ENCODE results near the gene NAT10. TPM values are rescaled to one million over a fixed set of nuclear protein-coding genes. Genes with fewer than 3 reads are reported as not detected.
"Not testable (repeated sequence)": the region's sequence is repeated elsewhere in the genome, so short reads cannot be mapped to it uniquely, and the experiment has no call there.

NAT10 gene
- total RNA-seq, 1 donor from 2014 or later = 92.1 TPM

- intact Hi-C loops (cut with micrococcal nuclease) = no loop called here
These were observed 61.6 kb downstream of the NAT10 start for GRCh38 chr11:34166806-34167740.

- intact Hi-C loops (cut with micrococcal nuclease) = no loop called here
These were observed 62.5 kb downstream of the NAT10 start for GRCh38 chr11:34167961-34168360.

GRCh38 chr11:34168642-34169420, 63.4 kb downstream of the NAT10 start:
- intact Hi-C loops (cut with micrococcal nuclease) = no loop called here

DNA sequence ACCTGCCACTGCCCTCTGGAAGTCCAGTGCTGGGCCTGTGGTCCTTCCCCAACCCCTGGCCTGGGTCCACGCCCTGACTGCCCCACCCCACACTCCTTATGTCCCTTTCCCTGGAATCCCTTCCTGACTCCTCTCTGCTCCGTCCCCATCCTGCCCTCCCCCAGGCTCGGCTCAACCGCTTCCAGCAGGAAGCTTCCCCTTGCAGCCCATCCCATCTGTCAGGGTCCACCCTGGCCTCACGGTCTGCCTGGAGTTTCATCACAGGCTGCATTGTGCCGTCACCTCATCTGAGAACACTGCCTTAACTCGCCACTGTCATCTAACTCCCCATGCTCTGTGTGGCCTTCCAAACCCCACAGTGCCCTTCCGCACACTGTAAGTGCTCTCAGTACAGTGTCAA, 64.3 kb downstream of the NAT10 start:
- intact Hi-C loops (cut with micrococcal nuclease) = loop anchor here (5.0 kb wide), 1 partner anchor 73 kb away; no protein-coding TSS in a partner anchor

GRCh38 chr11:34173050-34173449, 67.6 kb downstream of the NAT10 start:
- intact Hi-C loops (cut with micrococcal nuclease) = loop anchor here (5.0 kb wide), 1 partner anchor 69 kb away; no protein-coding TSS in a partner anchor

DNA sequence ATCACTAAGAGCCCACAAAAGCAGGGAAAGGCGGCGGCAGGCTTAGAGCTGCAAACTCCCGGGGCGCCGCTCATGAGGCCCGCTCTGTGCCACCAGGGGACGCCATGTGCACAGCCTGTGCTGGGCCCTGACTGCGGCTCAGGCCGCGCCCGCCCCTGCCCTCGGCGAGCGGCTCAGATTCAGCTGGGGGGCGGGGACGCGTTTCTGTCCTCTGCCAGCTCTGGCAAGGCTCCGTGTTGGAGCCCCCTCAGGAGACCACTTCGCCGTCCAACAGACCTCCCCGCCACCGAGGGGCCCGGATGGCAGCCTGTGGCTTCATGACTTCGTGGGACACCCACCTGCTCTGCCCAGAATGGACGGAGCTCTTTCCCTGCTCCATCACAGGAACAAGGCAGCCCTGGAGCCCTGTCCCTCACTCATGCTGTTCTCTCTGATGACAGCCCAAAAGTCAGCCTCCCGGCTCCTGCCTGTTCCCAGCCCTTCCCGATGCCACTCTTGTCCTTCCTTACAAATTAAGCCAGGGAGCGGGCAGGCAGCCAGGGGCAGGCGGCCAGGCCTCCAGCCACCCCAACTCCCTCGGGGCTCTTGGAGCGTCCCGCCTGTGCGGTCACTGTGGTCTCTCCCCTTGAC, 69.1 kb downstream of the NAT10 start:
- intact Hi-C loops (cut with micrococcal nuclease) = loop anchor here (1.0 to 5.0 kb wide), 3 partner anchors 68 to 185 kb away; no protein-coding TSS in a partner anchor

DNA sequence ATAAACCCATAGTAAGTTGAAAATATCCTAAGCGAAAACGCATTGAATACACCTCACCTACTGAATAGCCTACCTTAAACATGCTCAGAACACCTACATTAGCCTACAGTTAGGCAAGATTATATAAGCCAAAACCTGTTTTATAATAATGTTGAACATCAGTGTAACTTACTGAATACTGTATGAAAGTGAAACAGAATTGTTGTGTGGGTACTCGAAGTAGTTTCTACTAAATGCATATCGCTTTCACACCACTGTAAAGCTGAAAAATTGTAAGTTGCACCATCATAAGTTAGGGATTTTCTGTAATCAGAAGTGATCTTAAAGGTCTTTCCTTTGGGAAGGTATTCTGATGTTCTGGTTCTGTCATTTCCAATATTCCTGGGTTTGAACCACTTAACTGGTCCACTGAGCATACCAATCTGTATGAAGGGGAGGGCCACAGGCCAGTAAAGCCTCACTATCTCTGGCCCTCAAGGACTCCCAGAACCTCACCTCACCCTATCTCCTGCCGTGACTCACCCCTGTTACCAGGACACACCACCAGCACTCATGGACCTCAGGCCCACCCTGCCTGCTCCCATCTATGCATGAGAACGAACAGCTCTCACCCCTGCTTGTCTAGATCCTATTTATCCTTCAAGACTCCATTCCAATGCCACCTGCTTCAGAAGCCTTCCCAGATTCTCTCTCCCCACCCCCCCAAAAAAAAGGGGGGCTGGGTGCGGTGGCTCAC, 70.0 kb downstream of the NAT10 start:
- intact Hi-C loops (cut with micrococcal nuclease) = no loop called here

DNA sequence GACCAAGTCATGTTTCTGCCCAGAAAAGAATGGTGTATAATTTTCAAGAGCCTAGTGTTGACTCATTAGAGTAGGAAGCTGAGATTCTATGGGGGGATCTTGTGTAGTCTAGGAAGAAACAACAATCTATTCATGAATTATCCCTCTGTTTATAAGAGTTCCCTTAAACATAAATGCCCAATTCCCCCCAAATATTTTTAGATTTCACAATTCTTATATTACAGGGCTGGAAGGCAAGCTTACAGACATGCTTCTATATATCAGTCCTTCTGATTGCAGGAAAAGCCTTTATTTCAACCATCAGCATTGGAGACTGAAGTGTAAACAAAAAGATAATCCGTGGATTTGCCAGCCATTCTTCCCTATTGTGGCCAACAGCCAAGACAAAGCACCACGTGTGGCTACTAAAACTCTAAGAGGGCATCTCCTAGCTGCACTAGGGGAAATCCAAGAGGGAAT, 71.4 kb downstream of the NAT10 start:
- intact Hi-C loops (cut with micrococcal nuclease) = no loop called here

DNA sequence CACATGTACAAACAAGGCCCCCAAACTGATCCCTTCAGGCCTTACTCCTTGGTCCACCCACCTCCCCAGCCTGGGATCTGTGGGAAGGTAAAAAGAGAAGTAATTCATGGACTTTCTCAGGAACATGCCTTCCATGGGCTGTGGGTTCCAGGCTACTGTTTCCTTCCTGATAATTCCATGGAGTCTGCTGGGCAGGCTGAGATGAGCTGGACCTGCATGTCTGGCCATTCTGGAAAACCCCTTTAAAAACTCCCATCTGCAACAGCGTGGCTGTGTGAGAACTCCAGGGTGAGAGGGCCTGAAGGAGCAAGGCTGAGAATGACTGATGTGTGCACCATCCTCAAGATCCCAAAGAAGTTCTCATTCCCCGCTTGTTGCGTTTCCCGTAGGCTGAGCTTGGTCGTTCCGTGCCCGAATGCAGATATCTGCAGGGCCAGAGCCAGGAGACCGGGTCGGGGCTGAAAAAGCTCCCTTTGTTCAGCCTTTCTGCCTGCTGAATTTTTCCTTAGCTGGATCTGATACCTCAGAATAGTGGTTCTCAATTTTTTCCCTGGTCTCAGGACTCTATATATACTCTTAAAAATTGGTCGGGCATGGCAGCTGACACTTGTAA, 72.9 kb downstream of the NAT10 start:
- intact Hi-C loops (cut with micrococcal nuclease) = no loop called here

- intact Hi-C loops (cut with micrococcal nuclease) = no loop called here
These were observed 73.7 kb downstream of the NAT10 start for GRCh38 chr11:34179026-34179675.

DNA sequence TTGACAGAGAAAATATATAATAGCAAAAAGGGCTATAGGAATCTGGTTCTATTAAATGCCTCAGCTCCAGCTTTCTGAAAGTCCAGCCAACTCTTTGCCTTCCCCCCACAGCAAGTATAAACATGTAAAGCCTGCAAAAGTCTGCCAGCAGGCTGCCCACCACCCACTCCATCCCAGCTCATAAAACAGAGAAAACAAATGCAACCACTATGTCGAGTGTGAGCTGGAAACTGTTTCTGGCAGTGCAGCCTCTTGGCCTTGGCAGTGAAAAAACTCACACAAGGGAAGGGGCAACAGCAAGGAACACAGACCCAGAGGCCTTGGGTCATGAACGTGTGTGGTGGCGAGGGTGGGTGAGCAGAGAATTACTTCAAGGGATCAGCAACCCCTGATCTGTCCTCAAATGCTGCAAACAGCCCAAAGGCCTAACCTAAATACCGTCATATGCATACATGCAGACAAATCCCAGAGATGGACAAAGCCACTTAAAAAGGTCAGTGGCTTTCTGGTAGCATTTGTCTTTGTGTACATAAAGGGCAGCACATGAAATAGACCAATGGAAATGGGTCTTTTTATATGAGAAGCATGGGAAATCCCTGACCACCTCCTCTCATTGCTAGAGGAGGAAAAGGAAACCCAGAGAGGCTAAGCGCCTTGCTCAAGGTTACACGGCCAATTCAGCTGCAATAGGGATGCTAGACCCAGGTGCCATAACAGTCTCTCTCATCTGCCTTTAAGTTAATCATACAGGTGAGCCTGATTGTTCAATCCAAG, 74.8 kb downstream of the NAT10 start:
- intact Hi-C loops (cut with micrococcal nuclease) = no loop called here

- intact Hi-C loops (cut with micrococcal nuclease) = not testable (repeated sequence)
These were observed 75.4 kb downstream of the NAT10 start for GRCh38 chr11:34180814-34181165.

DNA sequence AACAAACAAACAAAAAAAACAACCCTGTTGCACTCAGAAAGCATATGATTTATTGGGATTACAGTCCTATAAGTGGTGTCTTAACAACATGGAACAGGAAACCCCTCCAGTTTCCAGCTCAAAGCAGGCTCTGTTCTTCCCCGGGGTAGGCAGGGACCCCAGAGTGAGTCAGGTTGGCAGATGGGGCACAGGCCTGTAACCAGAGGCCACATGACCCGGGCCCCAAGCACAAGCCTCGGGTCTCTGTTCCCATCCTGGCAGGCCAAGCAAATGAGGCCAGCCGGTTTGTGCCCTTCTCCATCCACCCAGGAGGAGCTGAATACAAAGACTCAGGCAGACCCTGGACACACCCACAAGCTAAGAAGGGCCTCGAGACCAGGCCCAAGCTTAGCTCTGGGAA, 75.8 kb downstream of the NAT10 start:
- intact Hi-C loops (cut with micrococcal nuclease) = no loop called here

GRCh38 chr11:34181856-34182405, 76.5 kb downstream of the NAT10 start:
- intact Hi-C loops (cut with micrococcal nuclease) = no loop called here

GRCh38 chr11:34182425-34182824, 77.0 kb downstream of the NAT10 start:
- intact Hi-C loops (cut with micrococcal nuclease) = no loop called here

- intact Hi-C loops (cut with micrococcal nuclease) = no loop called here
These were observed 77.7 kb downstream of the NAT10 start for GRCh38 chr11:34182921-34183685.

DNA sequence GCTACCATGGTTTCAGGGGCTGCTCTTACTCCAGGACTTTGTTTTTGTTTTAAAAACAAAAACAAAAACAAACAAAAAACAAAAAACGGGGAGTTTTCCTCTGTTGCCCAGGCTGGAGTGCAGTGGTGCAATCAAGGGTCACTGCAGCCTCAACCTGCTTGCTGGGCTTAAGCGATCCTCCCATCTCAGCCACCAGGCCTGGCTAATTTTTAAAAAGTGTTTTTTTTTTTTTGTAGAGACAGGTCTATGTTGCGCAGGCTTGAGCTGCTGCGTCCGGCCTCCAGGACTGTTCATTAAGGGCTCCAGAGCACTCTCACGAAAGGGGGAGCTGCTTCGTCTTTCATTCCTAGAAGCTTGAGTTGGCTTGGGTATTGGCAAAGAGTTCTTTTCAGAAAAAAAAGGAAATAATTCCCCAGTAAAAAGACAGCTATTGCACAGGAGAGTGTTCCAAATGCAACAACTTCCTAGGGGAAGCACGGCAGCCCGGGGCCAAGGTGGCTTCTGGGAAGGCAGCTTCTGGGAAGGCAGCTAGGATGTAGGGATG, 78.5 kb downstream of the NAT10 start:
- intact Hi-C loops (cut with micrococcal nuclease) = no loop called here

GRCh38 chr11:34184505-34185015, 79.1 kb downstream of the NAT10 start:
- intact Hi-C loops (cut with micrococcal nuclease) = no loop called here
